Uterus (tissue), 2 donors: ENCODE data around the gene PTPRM.

Experiments
- POLR2A ChIP-seq, 2 donors: fragments of 450-650 bp; IDR thresholded peaks; one replicate each; pipeline ENCODE4 v1.6.1; 2016; ENCODE audit warnings: antibody characterized with exemption in 2 of 2, mild to moderate bottlenecking in 1 of 2, moderate library complexity in 1 of 2
- TF ChIP-seq, protein P1 (sequence below), 4 experiments: fragments of 200-600 bp in 2 of 4; fragments of 450-650 bp in 2 of 4; sonication (generic) in 2 of 4; IDR thresholded peaks; one replicate each; pipeline ENCODE4 v1.5.1; 2016 to 2019; ENCODE audit warnings: antibody characterized with exemption in 4 of 4, mild to moderate bottlenecking in 2 of 4, moderate library complexity in 1 of 4

DNA sequence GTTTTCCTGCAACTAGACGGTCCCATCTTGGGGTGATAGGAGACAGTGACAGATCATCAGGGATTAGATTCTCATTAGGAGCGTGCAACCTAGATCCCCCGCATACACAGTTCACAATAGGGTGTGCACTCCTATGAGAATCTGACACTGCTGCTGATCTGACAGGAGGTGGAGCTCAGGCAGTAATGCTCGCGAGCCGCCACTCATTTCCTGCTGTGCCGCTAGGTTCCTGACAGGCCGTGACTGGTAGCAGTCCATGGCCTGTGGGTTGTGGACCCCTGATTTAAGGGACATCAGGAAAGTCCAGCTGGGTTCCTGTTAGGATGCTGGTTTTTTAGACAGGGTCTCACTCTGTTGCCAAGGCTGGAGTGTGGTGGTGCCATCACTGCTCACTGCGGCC is 48.7 kb downstream of the PTPRM start:
- TF ChIP-seq, protein P1, sequence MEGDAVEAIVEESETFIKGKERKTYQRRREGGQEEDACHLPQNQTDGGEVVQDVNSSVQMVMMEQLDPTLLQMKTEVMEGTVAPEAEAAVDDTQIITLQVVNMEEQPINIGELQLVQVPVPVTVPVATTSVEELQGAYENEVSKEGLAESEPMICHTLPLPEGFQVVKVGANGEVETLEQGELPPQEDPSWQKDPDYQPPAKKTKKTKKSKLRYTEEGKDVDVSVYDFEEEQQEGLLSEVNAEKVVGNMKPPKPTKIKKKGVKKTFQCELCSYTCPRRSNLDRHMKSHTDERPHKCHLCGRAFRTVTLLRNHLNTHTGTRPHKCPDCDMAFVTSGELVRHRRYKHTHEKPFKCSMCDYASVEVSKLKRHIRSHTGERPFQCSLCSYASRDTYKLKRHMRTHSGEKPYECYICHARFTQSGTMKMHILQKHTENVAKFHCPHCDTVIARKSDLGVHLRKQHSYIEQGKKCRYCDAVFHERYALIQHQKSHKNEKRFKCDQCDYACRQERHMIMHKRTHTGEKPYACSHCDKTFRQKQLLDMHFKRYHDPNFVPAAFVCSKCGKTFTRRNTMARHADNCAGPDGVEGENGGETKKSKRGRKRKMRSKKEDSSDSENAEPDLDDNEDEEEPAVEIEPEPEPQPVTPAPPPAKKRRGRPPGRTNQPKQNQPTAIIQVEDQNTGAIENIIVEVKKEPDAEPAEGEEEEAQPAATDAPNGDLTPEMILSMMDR (IDR thresholded peaks at IDR 0.05), result no peak
- no peak for TF ChIP-seq POLR2A (IDR thresholded peaks at IDR 0.05)
